OCI-LY1 (cell line): ENCODE data around the gene TERT.

Source experiments
- H2AFZ ChIP-seq: fragments of 200-600 bp; sonication (generic), shearing (Covaris generic); 2 replicates; pipeline ENCODE4 v1.6.0; 2014; ENCODE audit warnings: antibody characterized with exemption, mild to moderate bottlenecking, low read length
- H3F3A ChIP-seq: fragments of 200-600 bp; sonication (generic), shearing (Covaris generic); 2 replicates; pipeline ENCODE4 v1.6.0; 2014; ENCODE audit warnings: mild to moderate bottlenecking, antibody characterized with exemption, low read length, moderate library complexity; ENCODE audit not compliant: insufficient read depth
- H3K27ac ChIP-seq: fragments of 200-600 bp; sonication (generic); 2 replicates; pipeline ENCODE4 v1.5.1; 2014; ENCODE audit warnings: low read length, mixed run types, mild to moderate bottlenecking, low read depth; ENCODE audit not compliant: poor library complexity, severe bottlenecking
- H3K27me3 ChIP-seq: fragments of 200-600 bp; sonication (generic); 2 replicates; pipeline ENCODE4 v1.6.0; 2014; ENCODE audit warnings: antibody characterized with exemption, mild to moderate bottlenecking, low read length, moderate library complexity; ENCODE audit not compliant: insufficient read depth
- H3K36me3 ChIP-seq: fragments of 200-600 bp; sonication (generic); 2 replicates; pipeline ENCODE4 v1.6.1; 2014; ENCODE audit warnings: mild to moderate bottlenecking, antibody characterized with exemption, low read length, moderate library complexity, mixed read lengths; ENCODE audit not compliant: insufficient read depth
- H3K4me1 ChIP-seq: fragments of 200-600 bp; sonication (generic); 2 replicates; pipeline ENCODE4 v1.5.1; 2014; ENCODE audit warnings: mild to moderate bottlenecking, low read length, moderate library complexity; ENCODE audit not compliant: insufficient read depth, severe bottlenecking
- H3K4me2 ChIP-seq: fragments of 200-600 bp; sonication (generic), shearing (Covaris generic); 2 replicates; pipeline ENCODE4 v1.6.1; 2014; ENCODE audit warnings: low read length
- H3K4me3 ChIP-seq: fragments of 200-600 bp; sonication (generic); 2 replicates; pipeline ENCODE4 v1.5.1; 2014; ENCODE audit warnings: low read length, low read depth, mild to moderate bottlenecking, mixed read lengths; ENCODE audit not compliant: poor library complexity, severe bottlenecking
- H3K79me2 ChIP-seq: fragments of 200-600 bp; shearing (Covaris generic); 2 replicates; pipeline ENCODE4 v1.6.1; 2016; ENCODE audit warnings: mixed run types, low read length, mixed read lengths; ENCODE audit not compliant: insufficient read depth
- H3K9ac ChIP-seq: fragments of 200-600 bp; sonication (generic), shearing (Covaris generic); 2 replicates; pipeline ENCODE4 v1.6.1; 2014; ENCODE audit warnings: mild to moderate bottlenecking, low read length, mixed read lengths
- H3K9me2 ChIP-seq: fragments of 200-600 bp; sonication (generic), shearing (Covaris generic); 2 replicates; pipeline ENCODE4 v1.6.1; 2014; ENCODE audit warnings: low read depth, mild to moderate bottlenecking, low read length, mixed read lengths
- H3K9me3 ChIP-seq: fragments of 200-600 bp; shearing (Covaris generic); 2 replicates; pipeline ENCODE4 v1.6.1; 2014; ENCODE audit warnings: low read length, mixed read lengths
- H4K20me1 ChIP-seq: fragments of 200-600 bp; sonication (generic), shearing (Covaris generic); 2 replicates; pipeline ENCODE4 v1.6.0; 2016; ENCODE audit warnings: mild to moderate bottlenecking, low read length; ENCODE audit not compliant: insufficient read depth
- EZH2 ChIP-seq: fragments of 200-600 bp; sonication (generic), shearing (Covaris generic); IDR thresholded peaks from 2 replicates; pipeline ENCODE4 v1.8.0; 2017; ENCODE audit warnings: borderline replicate concordance, mixed run types, mild to moderate bottlenecking, antibody characterized with exemption, low read length, moderate library complexity, mixed read lengths
- TF ChIP-seq, protein P1 (sequence below): fragments of 200-600 bp; sonication (generic), shearing (Covaris generic); IDR thresholded peaks from 2 replicates; pipeline ENCODE4 v1.5.1; 2017; ENCODE audit warnings: mild to moderate bottlenecking, antibody characterized with exemption, low read length, moderate library complexity, mixed read lengths

TERT gene

DNA sequence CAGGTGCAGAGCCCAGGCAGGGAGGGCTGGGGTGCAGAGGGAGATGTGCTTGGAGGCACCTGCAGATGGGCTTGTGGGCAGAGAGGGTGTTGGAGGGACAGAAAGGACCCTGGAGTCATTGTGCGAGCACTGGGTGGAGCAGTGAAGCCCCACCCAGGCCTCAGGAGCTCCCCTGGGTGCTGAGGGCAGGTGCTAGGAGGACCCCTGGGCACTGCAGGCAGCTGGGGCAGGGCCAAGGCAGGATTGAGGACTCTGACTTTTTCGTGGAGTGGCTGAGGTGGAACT lies 80.0 kb downstream of the TERT start:
- TF ChIP-seq, protein P1, sequence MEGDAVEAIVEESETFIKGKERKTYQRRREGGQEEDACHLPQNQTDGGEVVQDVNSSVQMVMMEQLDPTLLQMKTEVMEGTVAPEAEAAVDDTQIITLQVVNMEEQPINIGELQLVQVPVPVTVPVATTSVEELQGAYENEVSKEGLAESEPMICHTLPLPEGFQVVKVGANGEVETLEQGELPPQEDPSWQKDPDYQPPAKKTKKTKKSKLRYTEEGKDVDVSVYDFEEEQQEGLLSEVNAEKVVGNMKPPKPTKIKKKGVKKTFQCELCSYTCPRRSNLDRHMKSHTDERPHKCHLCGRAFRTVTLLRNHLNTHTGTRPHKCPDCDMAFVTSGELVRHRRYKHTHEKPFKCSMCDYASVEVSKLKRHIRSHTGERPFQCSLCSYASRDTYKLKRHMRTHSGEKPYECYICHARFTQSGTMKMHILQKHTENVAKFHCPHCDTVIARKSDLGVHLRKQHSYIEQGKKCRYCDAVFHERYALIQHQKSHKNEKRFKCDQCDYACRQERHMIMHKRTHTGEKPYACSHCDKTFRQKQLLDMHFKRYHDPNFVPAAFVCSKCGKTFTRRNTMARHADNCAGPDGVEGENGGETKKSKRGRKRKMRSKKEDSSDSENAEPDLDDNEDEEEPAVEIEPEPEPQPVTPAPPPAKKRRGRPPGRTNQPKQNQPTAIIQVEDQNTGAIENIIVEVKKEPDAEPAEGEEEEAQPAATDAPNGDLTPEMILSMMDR, result no peak
- TF ChIP-seq EZH2, result no peak
- Histone ChIP-seq H4K20me1 (no peaks in the 10 kb centered on the region), H3K27me3 (no peaks in the 10 kb centered on the region; the same call in none of the 2 replicates), H3K9me2 (no peaks in the 10 kb centered on the region), H3K4me1 (no peaks in the 10 kb centered on the region), H3K4me2 (no peak overlapping the region), H3K27ac (no peak overlapping the region), H3K4me3 (no peak overlapping the region), H3F3A (no peaks in the 10 kb centered on the region), H3K9ac (no peak overlapping the region), H3K36me3 (no peaks in the 10 kb centered on the region), H3K9me3 (no peaks in the 10 kb centered on the region), H3K79me2 (no peaks in the 10 kb centered on the region), H2AFZ (no peak overlapping the region)

DNA sequence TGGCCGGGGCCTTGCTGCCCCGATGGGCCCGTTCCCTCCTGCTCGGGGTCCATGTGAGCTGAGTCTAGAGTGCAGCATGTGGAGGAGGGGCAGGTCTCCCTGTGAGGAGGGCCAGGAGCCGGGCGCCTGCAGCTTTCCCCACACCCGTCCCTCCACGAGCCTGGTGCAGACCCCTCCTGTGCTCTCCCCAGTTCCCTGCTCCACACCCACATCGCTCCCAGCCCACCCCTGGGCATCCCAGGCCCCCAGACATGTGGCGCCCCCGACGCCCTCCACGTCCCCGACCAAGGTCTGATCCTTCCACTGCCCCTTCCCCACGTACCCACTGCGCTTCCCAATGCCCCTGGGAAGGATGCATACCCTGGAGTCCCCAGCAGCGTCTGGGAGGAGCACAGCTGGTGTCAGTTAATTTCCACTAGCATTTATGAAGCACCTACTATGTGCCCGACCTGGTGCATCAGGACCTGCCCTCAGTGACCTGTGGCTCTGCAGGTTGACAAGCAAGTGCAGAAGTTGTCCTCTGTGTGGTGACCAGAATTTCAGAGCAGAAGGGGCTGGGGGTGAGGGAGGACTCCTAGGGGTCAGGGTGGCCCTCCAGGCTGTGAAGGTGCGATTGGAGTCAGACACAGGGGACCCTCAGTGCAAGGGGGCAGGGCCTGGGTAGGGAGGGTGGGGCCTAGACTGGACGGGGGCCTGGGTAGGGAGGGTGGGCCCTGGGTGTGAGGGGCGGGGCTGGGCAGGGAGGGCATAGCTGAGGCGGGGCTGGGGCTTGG lies 80.5 kb downstream of the TERT start:
- no peaks in the 10 kb centered on the region for H3F3A ChIP-seq
- TF ChIP-seq EZH2, result no peak
- TF ChIP-seq, protein P1, result no peak
- no peaks in the 10 kb centered on the region for H3K36me3 ChIP-seq

DNA sequence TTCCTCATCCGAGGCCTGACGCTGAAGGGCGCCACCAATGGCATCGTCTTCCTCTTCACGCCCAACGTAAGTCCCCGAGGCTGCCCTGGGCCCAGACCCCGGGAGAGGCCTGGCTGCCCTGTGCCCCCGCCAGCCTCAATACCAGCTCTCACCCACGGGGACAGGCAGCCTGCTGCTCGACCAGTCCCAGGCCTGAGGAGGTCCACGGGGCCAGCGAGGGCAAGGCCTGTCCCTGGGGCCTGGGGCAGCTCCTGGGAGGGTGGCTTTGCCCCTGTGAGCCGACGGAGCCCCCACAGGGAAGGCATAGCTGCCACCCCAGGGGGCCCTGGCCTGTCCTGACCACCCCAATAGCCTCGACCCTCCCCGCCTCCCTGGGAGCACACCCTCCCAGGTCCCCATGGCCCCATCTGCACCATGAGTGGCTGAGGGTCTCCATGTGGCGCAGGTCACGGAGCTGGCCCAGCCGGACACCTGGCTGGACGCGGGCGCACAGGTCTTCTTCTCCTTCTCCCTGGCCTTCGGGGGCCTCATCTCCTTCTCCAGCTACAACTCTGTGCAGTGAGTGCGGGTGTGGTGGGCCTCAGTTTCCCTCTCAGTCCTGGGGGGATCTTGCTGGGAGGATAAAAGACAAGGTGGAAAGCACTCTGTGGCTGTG lies 81.2 kb downstream of the TERT start:
- Histone ChIP-seq H3K27ac (no peak overlapping the region), H3K27me3 (no peaks in the 10 kb centered on the region; the same call in none of the 2 replicates), H3K9ac (no peak overlapping the region)

More for the DNA sequence above, 80.5 kb downstream of the TERT start:
- Histone ChIP-seq H3K4me2 (no peak overlapping the region), H4K20me1 (no peaks in the 10 kb centered on the region), H3K79me2 (no peaks in the 10 kb centered on the region), H3K4me1 (no peaks in the 10 kb centered on the region), H3K9me2 (no peaks in the 10 kb centered on the region), H3K27me3 (no peaks in the 10 kb centered on the region; the same call in none of the 2 replicates), H3K27ac (no peak overlapping the region), H2AFZ (no peak overlapping the region), H3K9me3 (no peaks in the 10 kb centered on the region), H3K9ac (no peak overlapping the region), H3K4me3 (no peak overlapping the region)

More for the DNA sequence above, 81.2 kb downstream of the TERT start:
- Histone ChIP-seq H3F3A (no peaks in the 10 kb centered on the region), H3K36me3 (no peaks in the 10 kb centered on the region), H3K4me3 (no peak overlapping the region), H2AFZ (no peak overlapping the region), H3K79me2 (no peaks in the 10 kb centered on the region), H3K9me2 (no peaks in the 10 kb centered on the region), H3K4me2 (no peak overlapping the region), H3K4me1 (no peaks in the 10 kb centered on the region), H3K9me3 (no peaks in the 10 kb centered on the region), H4K20me1 (no peaks in the 10 kb centered on the region)
- TF ChIP-seq EZH2, result no peak
- TF ChIP-seq, protein P1, result no peak
